ENCODE measurements around the gene FURIN. TPM values are rescaled to one million over a fixed set of nuclear protein-coding genes. Genes with fewer than 3 reads are reported as not detected.
"Not testable (repeated sequence)": the region's sequence is repeated elsewhere in the genome, so short reads cannot be mapped to it uniquely, and the experiment has no call there.

Gene FURIN
- total and polyA plus RNA-seq, 2 donors, result 11.5 to 36.7 TPM

DNA sequence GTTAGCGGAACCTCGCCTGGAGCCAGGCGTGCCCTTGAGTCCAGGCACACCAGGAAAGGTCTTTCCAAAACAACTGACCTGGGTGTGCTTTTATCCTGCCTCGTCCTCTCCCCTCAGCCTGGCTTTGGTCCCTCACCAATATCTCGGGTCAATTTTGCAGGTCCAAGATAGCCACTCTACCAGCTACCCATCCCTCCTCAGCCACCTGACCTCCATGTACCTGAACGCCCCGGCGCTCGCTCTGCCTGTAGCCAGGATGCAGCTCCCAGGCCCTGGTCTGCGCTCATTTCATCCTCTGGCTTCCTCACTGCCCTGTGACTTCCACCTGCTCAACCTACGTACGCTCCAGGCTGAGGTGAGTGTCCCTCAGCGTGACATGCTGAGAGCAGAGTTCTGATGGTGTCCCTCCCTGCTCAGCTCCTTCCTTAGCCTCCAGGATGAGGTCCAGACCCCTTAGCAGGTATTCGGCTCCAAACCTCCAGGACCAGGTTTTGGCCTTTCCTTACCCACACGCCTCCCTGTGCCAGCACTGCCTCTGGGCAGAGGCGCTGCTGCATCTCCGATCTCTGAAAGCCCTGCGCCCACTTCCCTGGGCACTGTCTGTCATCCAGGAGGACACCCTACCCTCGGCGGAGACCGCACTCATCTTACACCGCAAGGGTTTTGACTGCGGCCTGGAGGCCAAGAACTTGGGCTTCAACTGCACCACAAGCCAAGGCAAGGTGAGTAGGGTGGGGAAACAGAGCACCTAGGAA lies 49.8 kb downstream of the FURIN start:
- no peaks in the 10 kb centered on the region for H3K9me3 ChIP-seq (ENCODE audit: control insufficient read depth in 2 of 2, insufficient read depth in 1 of 2, low read length in 1 of 2)
- no peak overlapping the region for H3K27ac ChIP-seq (ENCODE audit: low read depth in 1 of 2, low read length in 1 of 2)
- H3K4me1 ChIP-seq (ENCODE audit: control insufficient read depth in 2 of 2, insufficient read depth in 2 of 2, low read length in 2 of 2), result peaks cover 3 to 27% of the 10 kb centered on the region in 2 donors
- DNase-seq (ENCODE audit: low read depth in 6 of 9, low spot score in 9 of 9), result no peak
- no peaks in the 10 kb centered on the region for H3K27me3 ChIP-seq (ENCODE audit: control insufficient read depth in 2 of 2, insufficient read depth in 1 of 2, low read length in 1 of 2)
- no peak overlapping the region for H3K4me3 ChIP-seq (ENCODE audit: low read length in 2 of 2)
- H3K36me3 ChIP-seq (ENCODE audit: control insufficient read depth in 2 of 2, insufficient read depth in 2 of 2, low read length in 1 of 2), result peaks cover 55 to 73% of the 10 kb centered on the region in 2 donors
- 98% methylated on average over 23 of the region's 23 CpGs for WGBS

DNA sequence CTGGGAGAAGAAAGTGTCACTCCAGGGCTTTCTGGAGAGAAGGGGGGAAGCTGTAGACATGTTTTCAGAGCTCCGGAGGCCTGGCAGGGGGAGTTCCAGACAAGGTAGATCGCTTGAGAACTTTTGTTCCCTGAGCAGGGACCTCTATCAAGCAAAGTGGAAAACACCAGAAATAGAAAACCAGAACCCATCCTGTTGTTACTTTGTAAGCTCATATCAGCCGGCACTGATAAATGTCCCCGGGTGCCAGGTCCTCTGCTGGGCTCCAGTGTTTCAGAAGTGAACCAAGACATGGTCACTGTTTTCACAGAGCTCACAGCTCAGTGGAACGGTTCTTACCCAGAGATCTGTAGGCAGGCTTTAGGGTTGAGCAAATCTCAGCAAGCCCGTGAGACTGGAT lies 50.4 kb downstream of the FURIN start:
- WGBS, result 97% methylated on average over 6 of the region's 6 CpGs
- Histone ChIP-seq H3K27me3 (ENCODE audit: control insufficient read depth in 2 of 2, insufficient read depth in 1 of 2, low read length in 1 of 2) (no peaks in the 10 kb centered on the region), H3K4me1 (ENCODE audit: control insufficient read depth in 2 of 2, insufficient read depth in 2 of 2, low read length in 2 of 2) (peaks cover 3 to 27% of the 10 kb centered on the region in 2 donors), H3K36me3 (ENCODE audit: control insufficient read depth in 2 of 2, insufficient read depth in 2 of 2, low read length in 1 of 2) (peaks cover 49 to 67% of the 10 kb centered on the region in 2 donors), H3K27ac (ENCODE audit: low read depth in 1 of 2, low read length in 1 of 2) (no peak overlapping the region), H3K9me3 (ENCODE audit: control insufficient read depth in 2 of 2, insufficient read depth in 1 of 2, low read length in 1 of 2) (no peaks in the 10 kb centered on the region), H3K4me3 (ENCODE audit: low read length in 2 of 2) (no peak overlapping the region)
- DNase-seq (ENCODE audit: low read depth in 6 of 9, low spot score in 9 of 9), result no peak

DNA sequence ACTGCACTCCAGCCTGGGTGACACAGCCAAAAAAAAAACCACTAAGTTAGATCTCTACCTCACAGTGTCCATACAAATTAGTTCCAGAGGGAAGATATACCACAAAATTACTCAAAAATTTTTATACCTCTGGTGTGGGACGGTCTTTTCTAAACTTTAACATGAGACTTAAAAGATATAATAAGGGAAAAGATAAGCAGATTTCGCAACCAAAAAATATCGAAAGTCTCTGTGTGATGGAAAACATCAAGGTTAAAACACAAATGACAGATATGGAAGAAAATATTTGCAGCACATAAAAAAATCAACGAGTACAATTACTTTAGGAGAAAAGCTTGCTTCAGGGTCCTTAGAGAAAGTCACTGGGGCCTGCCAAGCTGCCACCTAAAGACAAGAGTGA lies 53.5 kb downstream of the FURIN start:
- Histone ChIP-seq H3K27me3 (ENCODE audit: control insufficient read depth in 2 of 2, insufficient read depth in 1 of 2, low read length in 1 of 2) (no peaks in the 10 kb centered on the region), H3K36me3 (ENCODE audit: control insufficient read depth in 2 of 2, insufficient read depth in 2 of 2, low read length in 1 of 2) (peaks cover 35 to 42% of the 10 kb centered on the region in 2 donors), H3K9me3 (ENCODE audit: control insufficient read depth in 2 of 2, insufficient read depth in 1 of 2, low read length in 1 of 2) (no peaks in the 10 kb centered on the region), H3K4me3 (ENCODE audit: low read length in 2 of 2) (no peak overlapping the region), H3K27ac (ENCODE audit: low read depth in 1 of 2, low read length in 1 of 2) (no peak overlapping the region), H3K4me1 (ENCODE audit: control insufficient read depth in 2 of 2, insufficient read depth in 2 of 2, low read length in 2 of 2) (peaks cover 0 to under 1% of the 10 kb centered on the region in 2 donors)
- 95% methylated on average over 4 of the region's 4 CpGs for WGBS
- DNase-seq (ENCODE audit: low read depth in 6 of 9, low spot score in 9 of 9), result no peak

DNA sequence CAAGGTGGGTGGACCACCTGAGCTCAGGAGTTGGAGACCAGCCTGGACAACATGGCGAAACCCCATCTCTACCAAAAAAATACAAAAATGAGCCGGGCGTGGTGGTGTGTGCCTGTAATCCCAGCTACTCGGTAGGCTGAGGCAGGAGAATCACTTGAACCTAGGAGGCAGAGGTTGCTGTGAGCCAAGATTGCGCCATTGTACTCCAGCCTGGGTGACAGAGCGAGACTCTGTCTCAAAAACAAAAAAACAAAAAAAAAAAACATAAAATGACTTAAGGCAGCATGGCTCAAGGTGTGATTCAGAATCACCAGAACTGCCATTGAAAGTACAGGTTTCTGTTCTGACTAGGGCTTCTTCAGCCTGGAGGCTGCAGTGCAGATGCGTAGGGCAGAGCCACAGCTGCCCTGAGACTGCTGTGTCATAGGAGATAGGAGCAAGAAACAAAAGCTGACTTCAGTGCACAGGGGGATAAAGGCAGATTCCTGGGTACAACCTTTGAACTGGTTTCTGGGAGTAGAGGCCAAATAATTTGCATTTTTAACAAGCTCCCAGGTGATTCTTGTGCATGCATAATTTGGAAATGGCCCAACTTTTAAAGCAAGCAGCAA lies 54.4 kb downstream of the FURIN start:
- not testable (repeated sequence) for DNase-seq (ENCODE audit: low read depth in 6 of 9, low spot score in 9 of 9); H3K9me3 ChIP-seq (ENCODE audit: control insufficient read depth in 2 of 2, insufficient read depth in 1 of 2, low read length in 1 of 2)

DNA sequence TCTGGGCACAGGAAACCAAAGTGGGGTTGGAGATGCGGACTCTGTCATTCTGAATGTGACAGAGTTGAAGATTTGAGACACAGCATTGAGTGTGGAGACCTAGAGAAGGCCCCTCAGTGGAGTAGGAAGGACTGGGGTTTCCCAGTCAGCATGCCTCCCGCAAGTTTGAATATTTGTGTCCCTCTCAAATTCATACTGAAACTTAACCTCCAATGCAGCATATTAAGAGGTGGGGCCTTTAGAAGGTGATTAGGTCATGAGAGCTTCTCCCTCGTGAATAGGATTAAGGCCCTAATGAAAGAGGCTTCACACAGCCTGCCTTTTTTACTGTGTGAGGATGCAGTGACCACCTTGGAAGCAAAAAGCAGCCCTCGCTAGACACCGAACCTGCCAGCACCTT lies 56.0 kb downstream of the FURIN start:
- no peak overlapping the region for H3K27ac ChIP-seq (ENCODE audit: low read depth in 1 of 2, low read length in 1 of 2)
- no peak overlapping the region for H3K4me3 ChIP-seq (ENCODE audit: low read length in 2 of 2)
- no peaks in the 10 kb centered on the region for H3K9me3 ChIP-seq (ENCODE audit: control insufficient read depth in 2 of 2, insufficient read depth in 1 of 2, low read length in 1 of 2)
- H3K4me1 ChIP-seq (ENCODE audit: control insufficient read depth in 2 of 2, insufficient read depth in 2 of 2, low read length in 2 of 2), result peaks cover 3 to 4% of the 10 kb centered on the region in 2 donors
- 95% methylated on average over 5 of the region's 5 CpGs for WGBS
- no peaks in the 10 kb centered on the region for H3K27me3 ChIP-seq (ENCODE audit: control insufficient read depth in 2 of 2, insufficient read depth in 1 of 2, low read length in 1 of 2)
- H3K36me3 ChIP-seq (ENCODE audit: control insufficient read depth in 2 of 2, insufficient read depth in 2 of 2, low read length in 1 of 2), result peaks cover 13 to 20% of the 10 kb centered on the region in 2 donors
- DNase-seq (ENCODE audit: low read depth in 6 of 9, low spot score in 9 of 9), result no peak

More for the DNA sequence above, 54.4 kb downstream of the FURIN start:
- not testable (repeated sequence) for H3K27ac ChIP-seq (ENCODE audit: low read depth in 1 of 2, low read length in 1 of 2); H3K27me3 ChIP-seq (ENCODE audit: control insufficient read depth in 2 of 2, insufficient read depth in 1 of 2, low read length in 1 of 2); H3K4me1 ChIP-seq (ENCODE audit: control insufficient read depth in 2 of 2, insufficient read depth in 2 of 2, low read length in 2 of 2); H3K4me3 ChIP-seq (ENCODE audit: low read length in 2 of 2)
- H3K36me3 ChIP-seq (ENCODE audit: control insufficient read depth in 2 of 2, insufficient read depth in 2 of 2, low read length in 1 of 2), result peaks cover 28 to 35% of the 10 kb centered on the region in 2 donors
- WGBS, result 95% methylated on average over 7 of the region's 7 CpGs

DNA sequence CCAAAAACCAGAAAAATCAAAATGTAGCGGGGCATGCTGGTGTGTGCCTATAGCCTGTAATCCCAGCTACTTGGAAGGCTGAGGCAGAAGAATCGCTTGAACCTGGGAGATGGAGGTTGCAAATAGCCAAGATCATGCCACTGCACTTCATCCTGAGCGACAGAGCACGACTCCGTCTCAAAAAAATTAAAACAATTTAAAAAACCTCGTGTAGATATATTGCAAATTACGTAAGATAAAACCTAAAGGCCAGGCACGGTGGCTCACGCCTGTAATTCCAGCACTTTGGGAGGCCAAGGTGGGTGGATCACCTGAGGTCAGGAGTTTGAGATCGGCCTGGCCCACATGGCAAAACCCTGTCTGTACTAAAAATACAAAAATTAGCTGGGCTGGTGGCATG lies 58.4 kb downstream of the FURIN start:
- not testable (repeated sequence) for H3K36me3 ChIP-seq (ENCODE audit: control insufficient read depth in 2 of 2, insufficient read depth in 2 of 2, low read length in 1 of 2); H3K4me3 ChIP-seq (ENCODE audit: low read length in 2 of 2); H3K27me3 ChIP-seq (ENCODE audit: control insufficient read depth in 2 of 2, insufficient read depth in 1 of 2, low read length in 1 of 2); H3K27ac ChIP-seq (ENCODE audit: low read depth in 1 of 2, low read length in 1 of 2); DNase-seq (ENCODE audit: low read depth in 6 of 9, low spot score in 9 of 9); H3K9me3 ChIP-seq (ENCODE audit: control insufficient read depth in 2 of 2, insufficient read depth in 1 of 2, low read length in 1 of 2)
- H3K4me1 ChIP-seq (ENCODE audit: control insufficient read depth in 2 of 2, insufficient read depth in 2 of 2, low read length in 2 of 2), result peaks cover 16 to 20% of the 10 kb centered on the region in 2 donors
- WGBS, result 96% methylated on average over 10 of the region's 10 CpGs

DNA sequence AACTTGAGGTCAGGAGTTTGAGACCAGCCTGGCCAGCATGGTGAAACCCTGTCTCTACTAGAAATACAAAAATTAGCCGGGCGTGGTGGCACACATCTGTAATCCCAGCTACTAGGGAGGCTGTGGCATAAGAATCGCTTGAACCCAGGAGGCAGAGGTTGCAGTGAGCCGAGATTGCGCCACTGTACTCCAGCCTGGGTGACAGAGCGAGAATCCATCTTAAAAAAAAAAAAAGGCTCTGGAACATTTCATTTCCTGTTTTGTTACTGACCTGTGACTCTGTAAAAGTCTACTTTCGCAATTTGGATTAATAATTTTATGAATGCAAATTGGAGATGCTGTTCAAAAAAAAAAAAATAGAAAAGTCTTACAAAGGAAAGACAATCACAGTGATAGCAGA lies 59.7 kb downstream of the FURIN start:
- not testable (repeated sequence) for H3K27me3 ChIP-seq (ENCODE audit: control insufficient read depth in 2 of 2, insufficient read depth in 1 of 2, low read length in 1 of 2); DNase-seq (ENCODE audit: low read depth in 6 of 9, low spot score in 9 of 9); H3K36me3 ChIP-seq (ENCODE audit: control insufficient read depth in 2 of 2, insufficient read depth in 2 of 2, low read length in 1 of 2); H3K27ac ChIP-seq (ENCODE audit: low read depth in 1 of 2, low read length in 1 of 2); H3K4me3 ChIP-seq (ENCODE audit: low read length in 2 of 2); H3K9me3 ChIP-seq (ENCODE audit: control insufficient read depth in 2 of 2, insufficient read depth in 1 of 2, low read length in 1 of 2)
- 97% methylated on average over 7 of the region's 7 CpGs for WGBS
- peaks cover 16 to 28% of the 10 kb centered on the region in 2 donors for H3K4me1 ChIP-seq (ENCODE audit: control insufficient read depth in 2 of 2, insufficient read depth in 2 of 2, low read length in 2 of 2)

DNA sequence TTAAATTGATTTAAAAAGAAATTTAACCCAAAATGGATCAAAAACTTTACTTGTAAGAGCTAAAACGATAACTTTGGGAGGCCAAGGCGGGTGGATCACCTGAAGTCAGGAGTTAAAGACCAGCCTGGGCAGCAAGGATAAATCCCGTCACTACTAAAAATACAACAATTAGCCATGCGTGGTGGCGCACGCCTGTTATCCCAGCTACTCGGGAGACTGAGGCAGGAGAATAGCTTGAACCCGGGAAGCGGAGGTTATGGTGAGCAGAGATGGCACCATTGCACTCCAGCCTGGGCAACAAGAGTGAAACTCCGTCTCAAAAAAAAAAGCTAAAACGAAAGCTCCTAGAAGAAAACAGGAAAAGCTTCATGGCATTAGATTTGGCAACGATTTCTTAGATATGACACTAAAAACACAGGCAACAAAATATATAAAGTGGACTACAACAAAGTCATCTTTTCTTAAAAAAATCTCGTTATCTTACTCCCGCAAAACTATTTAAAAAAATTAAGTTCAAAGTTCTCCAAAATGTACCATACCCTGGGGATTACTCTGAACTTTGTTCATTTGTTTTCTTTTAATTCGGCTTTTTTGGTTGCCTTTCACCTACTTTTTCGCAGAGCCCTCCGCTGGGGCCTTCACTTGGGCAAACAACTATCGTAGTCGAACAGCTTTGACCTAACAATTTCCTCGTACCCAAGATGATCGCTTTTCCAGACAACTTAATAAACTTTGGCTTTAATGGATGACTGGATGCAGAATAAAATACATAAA lies 61.0 kb downstream of the FURIN start:
- Histone ChIP-seq H3K36me3 (ENCODE audit: control insufficient read depth in 2 of 2, insufficient read depth in 2 of 2, low read length in 1 of 2) (no peaks in the 10 kb centered on the region), H3K27me3 (ENCODE audit: control insufficient read depth in 2 of 2, insufficient read depth in 1 of 2, low read length in 1 of 2) (no peaks in the 10 kb centered on the region), H3K4me3 (ENCODE audit: low read length in 2 of 2) (peak overlapping the region; percentile 74 to 82), H3K9me3 (ENCODE audit: control insufficient read depth in 2 of 2, insufficient read depth in 1 of 2, low read length in 1 of 2) (no peaks in the 10 kb centered on the region), H3K27ac (ENCODE audit: low read depth in 1 of 2, low read length in 1 of 2) (peak overlapping the region; percentile 94 to 95), H3K4me1 (ENCODE audit: control insufficient read depth in 2 of 2, insufficient read depth in 2 of 2, low read length in 2 of 2) (peaks cover 18 to 37% of the 10 kb centered on the region in 2 donors)
- DNase-seq (ENCODE audit: low read depth in 6 of 9, low spot score in 9 of 9), result peak in 1 of 9 donors; percentile 49
- WGBS, result 48% methylated on average over 21 of the region's 21 CpGs
